ENCODE data around the gene ITGB3BP.
"Not testable (repeated sequence)": the region's sequence is repeated elsewhere in the genome, so short reads cannot be mapped to it uniquely, and the experiment has no call there.

The ITGB3BP gene

DNA sequence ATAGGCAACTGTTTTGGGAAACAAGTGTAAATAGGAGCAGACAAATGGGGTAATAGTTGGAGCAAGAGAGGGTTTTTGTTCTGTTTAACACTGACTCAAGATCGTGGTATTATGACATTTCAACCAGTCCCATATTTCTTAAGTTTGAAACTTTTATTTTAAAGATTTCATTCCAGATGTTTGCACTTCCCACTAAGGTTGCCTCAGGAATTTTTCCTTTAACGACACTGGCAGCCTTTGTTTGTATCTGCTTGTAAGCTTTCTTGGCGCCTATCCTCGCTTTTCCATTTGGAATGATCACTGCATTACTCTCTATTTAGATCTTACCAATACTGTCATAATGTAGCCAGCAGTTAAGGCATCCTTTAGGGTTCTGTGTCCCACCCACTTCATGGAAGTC is 87.9 kb downstream of the ITGB3BP start:
- no peak for TF ChIP-seq CTCF (IDR thresholded peaks at IDR 0.05)
- H3K4me2 ChIP-seq (ENCODE audit: low read length) = no peak overlapping the region
- no peaks in the 10 kb centered on the region for H3K36me3 ChIP-seq (ENCODE audit: control insufficient read depth, insufficient read depth, low read length)
- no peak overlapping the region for H3K27ac ChIP-seq
- no peak overlapping the region for H3K9ac ChIP-seq
- no peaks in the 10 kb centered on the region for H3K27me3 ChIP-seq (ENCODE audit: control insufficient read depth, insufficient read depth, low read length)
- H3K4me3 ChIP-seq (ENCODE audit: low read depth, low read length) = no peak overlapping the region
- no peak overlapping the region for H2AFZ ChIP-seq
- no peaks in the 10 kb centered on the region for H3K4me1 ChIP-seq
- no peaks in the 10 kb centered on the region for H3K79me2 ChIP-seq
- no peaks in the 10 kb centered on the region for H3K9me3 ChIP-seq (ENCODE audit: control insufficient read depth, low read length)

GRCh38 chr1:63429281-63429680 is 93.7 kb downstream of the ITGB3BP start:
- H3K79me2 ChIP-seq = no peaks in the 10 kb centered on the region
- no peak overlapping the region for H2AFZ ChIP-seq
- H3K4me2 ChIP-seq (ENCODE audit: low read length) = no peak overlapping the region
- H3K9me3 ChIP-seq (ENCODE audit: control insufficient read depth, low read length) = no peaks in the 10 kb centered on the region
- no peak overlapping the region for H3K27ac ChIP-seq
- no peaks in the 10 kb centered on the region for H3K36me3 ChIP-seq (ENCODE audit: control insufficient read depth, insufficient read depth, low read length)
- H3K27me3 ChIP-seq (ENCODE audit: control insufficient read depth, insufficient read depth, low read length) = no peaks in the 10 kb centered on the region
- no peak overlapping the region for H3K9ac ChIP-seq
- no peaks in the 10 kb centered on the region for H3K4me1 ChIP-seq
- no peak overlapping the region for H3K4me3 ChIP-seq (ENCODE audit: low read depth, low read length)
- TF ChIP-seq CTCF (IDR thresholded peaks at IDR 0.05) = no peak

DNA sequence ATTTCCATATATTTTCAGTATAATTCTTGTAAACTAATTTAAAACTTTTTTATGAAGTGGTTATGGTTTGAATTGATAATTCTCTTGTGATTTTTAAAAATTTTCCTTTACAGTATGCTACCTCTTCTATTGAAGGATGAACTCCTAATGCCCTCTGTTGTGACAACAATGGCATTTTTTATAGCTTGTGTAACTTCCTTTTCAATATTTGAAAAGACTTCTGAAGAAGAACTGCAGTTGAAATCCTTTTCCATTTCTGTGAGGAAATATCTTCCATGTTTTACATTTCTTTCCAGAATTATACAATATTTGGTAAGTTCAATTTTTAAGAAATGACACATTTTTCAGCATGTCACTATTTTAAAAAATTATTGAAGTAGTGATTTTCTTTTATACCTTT is 94.2 kb downstream of the ITGB3BP start:
- no peaks in the 10 kb centered on the region for H3K36me3 ChIP-seq (ENCODE audit: control insufficient read depth, insufficient read depth, low read length)
- no peaks in the 10 kb centered on the region for H3K9me3 ChIP-seq (ENCODE audit: control insufficient read depth, low read length)
- H3K4me3 ChIP-seq (ENCODE audit: low read depth, low read length) = no peak overlapping the region
- no peaks in the 10 kb centered on the region for H3K27me3 ChIP-seq (ENCODE audit: control insufficient read depth, insufficient read depth, low read length)
- H3K4me1 ChIP-seq = no peaks in the 10 kb centered on the region
- no peak overlapping the region for H3K27ac ChIP-seq
- no peaks in the 10 kb centered on the region for H3K79me2 ChIP-seq
- H3K4me2 ChIP-seq (ENCODE audit: low read length) = no peak overlapping the region
- no peak for TF ChIP-seq CTCF (IDR thresholded peaks at IDR 0.05)
- no peak overlapping the region for H2AFZ ChIP-seq
- no peak overlapping the region for H3K9ac ChIP-seq

GRCh38 chr1:63423649-63424048 is 99.4 kb downstream of the ITGB3BP start:
- no peak overlapping the region for H3K4me3 ChIP-seq (ENCODE audit: low read depth, low read length)
- no peaks in the 10 kb centered on the region for H3K4me1 ChIP-seq
- H3K27ac ChIP-seq = no peak overlapping the region
- H3K36me3 ChIP-seq (ENCODE audit: control insufficient read depth, insufficient read depth, low read length) = no peaks in the 10 kb centered on the region
- H3K27me3 ChIP-seq (ENCODE audit: control insufficient read depth, insufficient read depth, low read length) = no peaks in the 10 kb centered on the region
- H3K9me3 ChIP-seq (ENCODE audit: control insufficient read depth, low read length) = no peaks in the 10 kb centered on the region
- TF ChIP-seq CTCF (IDR thresholded peaks at IDR 0.05) = no peak
- no peak overlapping the region for H3K4me2 ChIP-seq (ENCODE audit: low read length)
- no peak overlapping the region for H3K9ac ChIP-seq
- no peaks in the 10 kb centered on the region for H3K79me2 ChIP-seq
- H2AFZ ChIP-seq = no peak overlapping the region

GRCh38 chr1:63420746-63421145 is 102.3 kb downstream of the ITGB3BP start:
- H3K4me2 ChIP-seq (ENCODE audit: low read length); H3K4me1 ChIP-seq; H3K9me3 ChIP-seq (ENCODE audit: control insufficient read depth, low read length); H2AFZ ChIP-seq; H3K27me3 ChIP-seq (ENCODE audit: control insufficient read depth, insufficient read depth, low read length); H3K36me3 ChIP-seq (ENCODE audit: control insufficient read depth, insufficient read depth, low read length); H3K79me2 ChIP-seq; H3K4me3 ChIP-seq (ENCODE audit: low read depth, low read length); H3K9ac ChIP-seq; H3K27ac ChIP-seq: not testable (repeated sequence)

Data from parathyroid adenoma (tissue), 2 donors.